ENCODE measurements around the gene CREB3L2. TPM values are rescaled to one million over a fixed set of nuclear protein-coding genes. Genes with fewer than 3 reads are reported as not detected.

The CREB3L2 gene
- total RNA-seq, 1 experiment from 2014 or later, result 60.6 TPM

DNA sequence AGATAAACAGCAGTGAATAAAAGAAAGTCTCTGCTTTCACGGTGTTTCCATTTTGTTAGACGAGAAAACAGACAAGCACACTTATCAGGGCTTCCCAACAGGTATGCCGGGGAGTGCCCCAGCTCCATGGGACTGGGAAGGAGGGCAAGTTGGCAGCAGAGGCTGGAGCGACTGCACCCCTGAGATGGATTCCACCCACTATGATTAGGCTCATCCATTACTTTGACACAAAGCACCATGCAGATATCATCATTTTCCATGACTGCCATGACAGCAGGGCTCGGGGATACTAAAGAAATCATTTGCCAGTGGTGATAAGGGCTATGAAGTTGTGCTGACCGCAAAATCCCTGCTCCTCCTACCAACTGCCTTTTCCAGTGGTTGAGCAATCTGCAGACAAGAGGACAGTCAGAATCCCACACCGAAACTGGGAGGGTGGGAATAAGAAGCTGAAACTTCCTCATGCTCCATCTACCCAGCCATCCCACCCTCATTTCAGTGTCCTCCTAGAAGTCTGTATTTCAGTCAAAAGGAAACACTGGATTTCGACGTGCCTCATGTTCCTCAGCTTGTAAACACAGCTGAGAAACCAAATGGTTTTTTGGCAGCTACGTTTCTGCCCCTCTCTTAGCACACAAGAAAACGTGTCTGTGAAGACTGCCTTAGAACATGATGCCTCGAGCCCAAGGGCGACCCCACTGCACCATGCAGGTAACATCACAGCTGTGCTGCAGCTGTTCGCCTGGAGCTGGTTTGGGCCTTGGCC is 15.5 kb downstream of the CREB3L2 start:
- DNase-seq (ENCODE audit: low spot score) (no peak), ATAC-seq (peak; percentile 53)
- H3K9me3 Mint-ChIP-seq, result peaks cover 13% of the 10 kb centered on the region
- H3K4me1 Mint-ChIP-seq, result peaks cover 32% of the 10 kb centered on the region
- H3K27ac Mint-ChIP-seq, result peak overlapping the region; percentile 63
- TF ChIP-seq, protein P1, sequence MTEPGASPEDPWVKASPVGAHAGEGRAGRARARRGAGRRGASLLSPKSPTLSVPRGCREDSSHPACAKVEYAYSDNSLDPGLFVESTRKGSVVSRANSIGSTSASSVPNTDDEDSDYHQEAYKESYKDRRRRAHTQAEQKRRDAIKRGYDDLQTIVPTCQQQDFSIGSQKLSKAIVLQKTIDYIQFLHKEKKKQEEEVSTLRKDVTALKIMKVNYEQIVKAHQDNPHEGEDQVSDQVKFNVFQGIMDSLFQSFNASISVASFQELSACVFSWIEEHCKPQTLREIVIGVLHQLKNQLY (CRISPR knock-in tag; IDR thresholded peaks at IDR 0.05), result no peak
- TF ChIP-seq, protein P2, sequence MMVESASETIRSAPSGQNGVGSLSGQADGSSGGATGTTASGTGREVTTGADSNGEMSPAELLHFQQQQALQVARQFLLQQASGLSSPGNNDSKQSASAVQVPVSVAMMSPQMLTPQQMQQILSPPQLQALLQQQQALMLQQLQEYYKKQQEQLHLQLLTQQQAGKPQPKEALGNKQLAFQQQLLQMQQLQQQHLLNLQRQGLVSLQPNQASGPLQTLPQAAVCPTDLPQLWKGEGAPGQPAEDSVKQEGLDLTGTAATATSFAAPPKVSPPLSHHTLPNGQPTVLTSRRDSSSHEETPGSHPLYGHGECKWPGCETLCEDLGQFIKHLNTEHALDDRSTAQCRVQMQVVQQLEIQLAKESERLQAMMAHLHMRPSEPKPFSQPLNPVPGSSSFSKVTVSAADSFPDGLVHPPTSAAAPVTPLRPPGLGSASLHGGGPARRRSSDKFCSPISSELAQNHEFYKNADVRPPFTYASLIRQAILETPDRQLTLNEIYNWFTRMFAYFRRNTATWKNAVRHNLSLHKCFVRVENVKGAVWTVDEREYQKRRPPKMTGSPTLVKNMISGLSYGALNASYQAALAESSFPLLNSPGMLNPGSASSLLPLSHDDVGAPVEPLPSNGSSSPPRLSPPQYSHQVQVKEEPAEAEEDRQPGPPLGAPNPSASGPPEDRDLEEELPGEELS (CRISPR knock-in tag; IDR thresholded peaks at IDR 0.05), result no peak
- TF ChIP-seq ELF4 (CRISPR knock-in tag; IDR thresholded peaks at IDR 0.05; ENCODE audit: low read depth), result no peak
- TF ChIP-seq, protein P3, sequence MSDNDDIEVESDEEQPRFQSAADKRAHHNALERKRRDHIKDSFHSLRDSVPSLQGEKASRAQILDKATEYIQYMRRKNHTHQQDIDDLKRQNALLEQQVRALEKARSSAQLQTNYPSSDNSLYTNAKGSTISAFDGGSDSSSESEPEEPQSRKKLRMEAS (CRISPR knock-in tag; IDR thresholded peaks at IDR 0.05), result no peak
- no peak for TF ChIP-seq ZNF121 (CRISPR knock-in tag; IDR thresholded peaks at IDR 0.05)
- TF ChIP-seq ZNF219 (CRISPR knock-in tag; IDR thresholded peaks at IDR 0.05; ENCODE audit: borderline replicate concordance), result no peak
- TF ChIP-seq, protein P4, sequence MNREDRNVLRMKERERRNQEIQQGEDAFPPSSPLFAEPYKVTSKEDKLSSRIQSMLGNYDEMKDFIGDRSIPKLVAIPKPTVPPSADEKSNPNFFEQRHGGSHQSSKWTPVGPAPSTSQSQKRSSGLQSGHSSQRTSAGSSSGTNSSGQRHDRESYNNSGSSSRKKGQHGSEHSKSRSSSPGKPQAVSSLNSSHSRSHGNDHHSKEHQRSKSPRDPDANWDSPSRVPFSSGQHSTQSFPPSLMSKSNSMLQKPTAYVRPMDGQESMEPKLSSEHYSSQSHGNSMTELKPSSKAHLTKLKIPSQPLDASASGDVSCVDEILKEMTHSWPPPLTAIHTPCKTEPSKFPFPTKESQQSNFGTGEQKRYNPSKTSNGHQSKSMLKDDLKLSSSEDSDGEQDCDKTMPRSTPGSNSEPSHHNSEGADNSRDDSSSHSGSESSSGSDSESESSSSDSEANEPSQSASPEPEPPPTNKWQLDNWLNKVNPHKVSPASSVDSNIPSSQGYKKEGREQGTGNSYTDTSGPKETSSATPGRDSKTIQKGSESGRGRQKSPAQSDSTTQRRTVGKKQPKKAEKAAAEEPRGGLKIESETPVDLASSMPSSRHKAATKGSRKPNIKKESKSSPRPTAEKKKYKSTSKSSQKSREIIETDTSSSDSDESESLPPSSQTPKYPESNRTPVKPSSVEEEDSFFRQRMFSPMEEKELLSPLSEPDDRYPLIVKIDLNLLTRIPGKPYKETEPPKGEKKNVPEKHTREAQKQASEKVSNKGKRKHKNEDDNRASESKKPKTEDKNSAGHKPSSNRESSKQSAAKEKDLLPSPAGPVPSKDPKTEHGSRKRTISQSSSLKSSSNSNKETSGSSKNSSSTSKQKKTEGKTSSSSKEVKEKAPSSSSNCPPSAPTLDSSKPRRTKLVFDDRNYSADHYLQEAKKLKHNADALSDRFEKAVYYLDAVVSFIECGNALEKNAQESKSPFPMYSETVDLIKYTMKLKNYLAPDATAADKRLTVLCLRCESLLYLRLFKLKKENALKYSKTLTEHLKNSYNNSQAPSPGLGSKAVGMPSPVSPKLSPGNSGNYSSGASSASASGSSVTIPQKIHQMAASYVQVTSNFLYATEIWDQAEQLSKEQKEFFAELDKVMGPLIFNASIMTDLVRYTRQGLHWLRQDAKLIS (CRISPR knock-in tag; IDR thresholded peaks at IDR 0.05; ENCODE audit: borderline replicate concordance), result no peak
- TF ChIP-seq, protein P5, sequence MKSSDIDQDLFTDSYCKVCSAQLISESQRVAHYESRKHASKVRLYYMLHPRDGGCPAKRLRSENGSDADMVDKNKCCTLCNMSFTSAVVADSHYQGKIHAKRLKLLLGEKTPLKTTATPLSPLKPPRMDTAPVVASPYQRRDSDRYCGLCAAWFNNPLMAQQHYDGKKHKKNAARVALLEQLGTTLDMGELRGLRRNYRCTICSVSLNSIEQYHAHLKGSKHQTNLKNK (CRISPR knock-in tag; IDR thresholded peaks at IDR 0.05), result no peak
- no peak for TF ChIP-seq TEAD1 (CRISPR knock-in tag; IDR thresholded peaks at IDR 0.05)
- TF ChIP-seq, protein P6, sequence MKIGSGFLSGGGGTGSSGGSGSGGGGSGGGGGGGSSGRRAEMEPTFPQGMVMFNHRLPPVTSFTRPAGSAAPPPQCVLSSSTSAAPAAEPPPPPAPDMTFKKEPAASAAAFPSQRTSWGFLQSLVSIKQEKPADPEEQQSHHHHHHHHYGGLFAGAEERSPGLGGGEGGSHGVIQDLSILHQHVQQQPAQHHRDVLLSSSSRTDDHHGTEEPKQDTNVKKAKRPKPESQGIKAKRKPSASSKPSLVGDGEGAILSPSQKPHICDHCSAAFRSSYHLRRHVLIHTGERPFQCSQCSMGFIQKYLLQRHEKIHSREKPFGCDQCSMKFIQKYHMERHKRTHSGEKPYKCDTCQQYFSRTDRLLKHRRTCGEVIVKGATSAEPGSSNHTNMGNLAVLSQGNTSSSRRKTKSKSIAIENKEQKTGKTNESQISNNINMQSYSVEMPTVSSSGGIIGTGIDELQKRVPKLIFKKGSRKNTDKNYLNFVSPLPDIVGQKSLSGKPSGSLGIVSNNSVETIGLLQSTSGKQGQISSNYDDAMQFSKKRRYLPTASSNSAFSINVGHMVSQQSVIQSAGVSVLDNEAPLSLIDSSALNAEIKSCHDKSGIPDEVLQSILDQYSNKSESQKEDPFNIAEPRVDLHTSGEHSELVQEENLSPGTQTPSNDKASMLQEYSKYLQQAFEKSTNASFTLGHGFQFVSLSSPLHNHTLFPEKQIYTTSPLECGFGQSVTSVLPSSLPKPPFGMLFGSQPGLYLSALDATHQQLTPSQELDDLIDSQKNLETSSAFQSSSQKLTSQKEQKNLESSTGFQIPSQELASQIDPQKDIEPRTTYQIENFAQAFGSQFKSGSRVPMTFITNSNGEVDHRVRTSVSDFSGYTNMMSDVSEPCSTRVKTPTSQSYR (CRISPR knock-in tag; IDR thresholded peaks at IDR 0.05), result no peak
- TF ChIP-seq GTF2I (CRISPR knock-in tag; conservative IDR thresholded peaks at IDR 0.05), result no peak
- TF ChIP-seq RELA (CRISPR knock-in tag; IDR thresholded peaks at IDR 0.05; ENCODE audit: borderline replicate concordance), result no peak
- TF ChIP-seq, protein P7, sequence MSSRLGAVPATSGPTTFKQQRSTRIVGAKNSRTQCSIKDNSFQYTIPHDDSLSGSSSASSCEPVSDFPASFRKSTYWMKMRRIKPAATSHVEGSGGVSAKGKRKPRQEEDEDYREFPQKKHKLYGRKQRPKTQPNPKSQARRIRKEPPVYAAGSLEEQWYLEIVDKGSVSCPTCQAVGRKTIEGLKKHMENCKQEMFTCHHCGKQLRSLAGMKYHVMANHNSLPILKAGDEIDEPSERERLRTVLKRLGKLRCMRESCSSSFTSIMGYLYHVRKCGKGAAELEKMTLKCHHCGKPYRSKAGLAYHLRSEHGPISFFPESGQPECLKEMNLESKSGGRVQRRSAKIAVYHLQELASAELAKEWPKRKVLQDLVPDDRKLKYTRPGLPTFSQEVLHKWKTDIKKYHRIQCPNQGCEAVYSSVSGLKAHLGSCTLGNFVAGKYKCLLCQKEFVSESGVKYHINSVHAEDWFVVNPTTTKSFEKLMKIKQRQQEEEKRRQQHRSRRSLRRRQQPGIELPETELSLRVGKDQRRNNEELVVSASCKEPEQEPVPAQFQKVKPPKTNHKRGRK (CRISPR knock-in tag; IDR thresholded peaks at IDR 0.05; ENCODE audit: borderline replicate concordance), result no peak
- TF ChIP-seq, protein P8, sequence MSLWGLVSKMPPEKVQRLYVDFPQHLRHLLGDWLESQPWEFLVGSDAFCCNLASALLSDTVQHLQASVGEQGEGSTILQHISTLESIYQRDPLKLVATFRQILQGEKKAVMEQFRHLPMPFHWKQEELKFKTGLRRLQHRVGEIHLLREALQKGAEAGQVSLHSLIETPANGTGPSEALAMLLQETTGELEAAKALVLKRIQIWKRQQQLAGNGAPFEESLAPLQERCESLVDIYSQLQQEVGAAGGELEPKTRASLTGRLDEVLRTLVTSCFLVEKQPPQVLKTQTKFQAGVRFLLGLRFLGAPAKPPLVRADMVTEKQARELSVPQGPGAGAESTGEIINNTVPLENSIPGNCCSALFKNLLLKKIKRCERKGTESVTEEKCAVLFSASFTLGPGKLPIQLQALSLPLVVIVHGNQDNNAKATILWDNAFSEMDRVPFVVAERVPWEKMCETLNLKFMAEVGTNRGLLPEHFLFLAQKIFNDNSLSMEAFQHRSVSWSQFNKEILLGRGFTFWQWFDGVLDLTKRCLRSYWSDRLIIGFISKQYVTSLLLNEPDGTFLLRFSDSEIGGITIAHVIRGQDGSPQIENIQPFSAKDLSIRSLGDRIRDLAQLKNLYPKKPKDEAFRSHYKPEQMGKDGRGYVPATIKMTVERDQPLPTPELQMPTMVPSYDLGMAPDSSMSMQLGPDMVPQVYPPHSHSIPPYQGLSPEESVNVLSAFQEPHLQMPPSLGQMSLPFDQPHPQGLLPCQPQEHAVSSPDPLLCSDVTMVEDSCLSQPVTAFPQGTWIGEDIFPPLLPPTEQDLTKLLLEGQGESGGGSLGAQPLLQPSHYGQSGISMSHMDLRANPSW (CRISPR knock-in tag; conservative IDR thresholded peaks at IDR 0.05; ENCODE audit: low read depth), result no peak
- no peak for TF ChIP-seq SOX15 (CRISPR knock-in tag; IDR thresholded peaks at IDR 0.05)
- TF ChIP-seq TEAD4 (CRISPR knock-in tag; IDR thresholded peaks at IDR 0.05), result no peak
- no peak for TF ChIP-seq PRRX2 (CRISPR knock-in tag; IDR thresholded peaks at IDR 0.05)
- CTCF ChIA-PET, result interaction anchor here (0.6 to 2.4 kb wide), 3 partner anchors 12 to 307 kb away, joined by 4 to 8 read pairs (median 6); partner anchors contain the start of gene CREB3L2
- POLR2A ChIA-PET, result no interaction called here
- no peaks in the 10 kb centered on the region for H3K27me3 Mint-ChIP-seq (ENCODE audit: low read depth)
- no peak overlapping the region for H3K4me3 Mint-ChIP-seq
- peaks cover 24% of the 10 kb centered on the region for H3K36me3 Mint-ChIP-seq
